ENCODE results near the gene KIFC3. TPM values are rescaled to one million over a fixed set of nuclear protein-coding genes. Genes with fewer than 3 reads are reported as not detected.
A peak's percentile ranks its signal among the peaks of the same experiment; 100 is the strongest.

Gene KIFC3
- total and polyA plus RNA-seq, 2 donors (not counting 1 experiment from before 2014, with no cell fraction given): 13.8 to 44.9 TPM

DNA sequence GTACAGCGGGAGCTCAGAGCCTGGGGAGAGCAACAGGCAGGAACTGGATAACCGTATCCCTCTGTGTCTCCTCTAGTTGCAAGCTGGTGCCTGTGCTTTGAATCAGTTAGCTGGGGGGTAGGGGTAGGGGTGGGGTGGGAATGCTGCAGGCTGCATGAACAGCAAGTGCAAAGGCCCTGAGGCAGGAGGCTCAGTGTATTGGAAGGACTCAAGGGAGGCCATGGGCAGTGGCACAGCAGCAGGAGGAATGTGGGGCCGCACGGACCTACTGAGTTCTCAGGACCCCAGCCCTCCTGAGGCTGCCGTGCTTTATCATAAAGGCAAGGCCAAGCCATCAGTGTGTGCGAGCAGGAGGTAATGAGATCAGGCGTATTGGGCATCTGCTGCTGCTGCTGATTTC, 63.4 kb downstream of the KIFC3 start:
- Histone ChIP-seq H3K4me3 (replicated peaks in 1 of 4; ENCODE audit: control extremely low read depth in 1 of 4, insufficient read depth in 1 of 4, low read depth in 3 of 4, low read length in 4 of 4) (no peak overlapping the region), H3K9me3 (ENCODE audit: control insufficient read depth, insufficient read depth, low read depth, low read length) (no peaks in the 10 kb centered on the region), H3K4me2 (ENCODE audit: extremely low read depth, insufficient read depth, low read length) (no peak overlapping the region), H3K36me3 (ENCODE audit: control insufficient read depth, insufficient read depth, low read length) (no peaks in the 10 kb centered on the region), H4K20me1 (ENCODE audit: control insufficient read depth, extremely low read depth, insufficient read depth, low read length) (no peaks in the 10 kb centered on the region), H3K27me3 (ENCODE audit: control insufficient read depth, insufficient read depth, low read length) (no peaks in the 10 kb centered on the region), H3K4me1 (ENCODE audit: control insufficient read depth, extremely low read depth, insufficient read depth, low read length) (peaks cover 13% of the 10 kb centered on the region), H3K79me2 (ENCODE audit: control insufficient read depth, insufficient read depth, low read length) (peaks cover 1% of the 10 kb centered on the region), H3K9ac (ENCODE audit: insufficient read depth, low read length) (no peak overlapping the region), H3K27ac (ENCODE audit: insufficient read depth, low read length) (no peak overlapping the region), H2AFZ (ENCODE audit: low read length) (no peak overlapping the region)
- no peak for DNase-seq (ENCODE audit: low read depth in 2 of 2)
- TF ChIP-seq EZH2 (IDR thresholded peaks at IDR 0.05; ENCODE audit: low read length, missing control alignments): no peak
- TF ChIP-seq, protein P1, sequence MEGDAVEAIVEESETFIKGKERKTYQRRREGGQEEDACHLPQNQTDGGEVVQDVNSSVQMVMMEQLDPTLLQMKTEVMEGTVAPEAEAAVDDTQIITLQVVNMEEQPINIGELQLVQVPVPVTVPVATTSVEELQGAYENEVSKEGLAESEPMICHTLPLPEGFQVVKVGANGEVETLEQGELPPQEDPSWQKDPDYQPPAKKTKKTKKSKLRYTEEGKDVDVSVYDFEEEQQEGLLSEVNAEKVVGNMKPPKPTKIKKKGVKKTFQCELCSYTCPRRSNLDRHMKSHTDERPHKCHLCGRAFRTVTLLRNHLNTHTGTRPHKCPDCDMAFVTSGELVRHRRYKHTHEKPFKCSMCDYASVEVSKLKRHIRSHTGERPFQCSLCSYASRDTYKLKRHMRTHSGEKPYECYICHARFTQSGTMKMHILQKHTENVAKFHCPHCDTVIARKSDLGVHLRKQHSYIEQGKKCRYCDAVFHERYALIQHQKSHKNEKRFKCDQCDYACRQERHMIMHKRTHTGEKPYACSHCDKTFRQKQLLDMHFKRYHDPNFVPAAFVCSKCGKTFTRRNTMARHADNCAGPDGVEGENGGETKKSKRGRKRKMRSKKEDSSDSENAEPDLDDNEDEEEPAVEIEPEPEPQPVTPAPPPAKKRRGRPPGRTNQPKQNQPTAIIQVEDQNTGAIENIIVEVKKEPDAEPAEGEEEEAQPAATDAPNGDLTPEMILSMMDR (conservative IDR thresholded peaks at IDR 0.05 in 1 of 2, IDR thresholded peaks at IDR 0.05 in 1 of 2; ENCODE audit: low read depth in 1 of 2, low read length in 2 of 2): no peak

DNA sequence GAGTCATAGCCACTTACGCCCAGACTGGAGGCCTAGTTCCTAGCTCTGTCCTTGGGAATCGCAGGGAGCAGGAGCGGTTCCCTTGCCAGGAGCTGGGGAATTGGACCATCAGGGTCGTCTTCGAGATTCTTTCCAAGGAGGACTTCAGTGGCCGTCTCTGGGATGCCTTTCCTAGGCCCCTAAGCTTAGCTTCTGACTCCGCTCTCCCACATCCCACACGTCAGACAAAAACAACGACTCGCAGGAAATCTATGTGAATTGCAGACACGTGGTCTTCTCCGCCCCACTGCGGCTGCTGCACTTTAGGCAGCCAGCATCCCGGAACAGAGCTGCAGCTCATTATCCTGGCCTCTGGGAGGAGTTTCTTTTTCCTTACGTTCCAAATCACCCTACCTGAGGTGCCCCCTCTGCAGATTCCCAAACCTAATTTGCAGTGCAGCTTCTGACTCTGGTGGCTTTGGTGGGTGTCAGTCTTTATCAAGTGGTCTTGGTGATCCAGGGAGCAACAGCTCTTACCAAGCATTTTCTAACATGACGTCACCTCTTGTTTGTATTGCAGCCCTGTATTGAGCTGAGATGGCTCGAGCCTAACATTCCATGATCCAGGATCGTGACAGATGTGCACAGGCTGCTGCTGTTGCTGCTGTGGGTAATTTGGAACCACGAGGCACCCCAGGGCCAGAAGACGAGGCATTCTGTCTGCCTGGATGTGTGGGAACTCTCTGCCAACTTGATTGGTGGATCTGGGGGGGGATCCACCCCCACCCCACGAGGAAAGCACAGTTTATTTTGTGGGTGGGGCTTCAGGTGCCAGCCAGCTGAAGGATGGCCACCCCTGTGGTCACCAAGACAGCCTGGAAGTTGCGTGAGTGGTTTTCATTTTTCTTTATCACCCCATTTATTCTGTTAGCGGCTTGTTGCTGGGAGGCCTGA, 65.6 kb downstream of the KIFC3 start:
- peak overlapping the region; percentile 88 for H3K27ac ChIP-seq (ENCODE audit: insufficient read depth, low read length)
- peak overlapping the region; percentile 77 for H3K9ac ChIP-seq (ENCODE audit: insufficient read depth, low read length)
- peaks cover 1% of the 10 kb centered on the region for H3K79me2 ChIP-seq (ENCODE audit: control insufficient read depth, insufficient read depth, low read length)
- peak overlapping the region; percentile 57 to 72 (median 67) for H3K4me3 ChIP-seq (replicated peaks in 1 of 4; ENCODE audit: control extremely low read depth in 1 of 4, insufficient read depth in 1 of 4, low read depth in 3 of 4, low read length in 4 of 4)
- no peak for TF ChIP-seq EZH2 (IDR thresholded peaks at IDR 0.05; ENCODE audit: low read length, missing control alignments)
- TF ChIP-seq, protein P1 (conservative IDR thresholded peaks at IDR 0.05 in 1 of 2, IDR thresholded peaks at IDR 0.05 in 1 of 2; ENCODE audit: low read depth in 1 of 2, low read length in 2 of 2): peak; percentile 7 to 14
- peak overlapping the region; percentile 54 for H2AFZ ChIP-seq (ENCODE audit: low read length)
- H3K4me2 ChIP-seq (ENCODE audit: extremely low read depth, insufficient read depth, low read length): peak overlapping the region; percentile 96
- no peaks in the 10 kb centered on the region for H3K9me3 ChIP-seq (ENCODE audit: control insufficient read depth, insufficient read depth, low read depth, low read length)
- no peaks in the 10 kb centered on the region for H3K36me3 ChIP-seq (ENCODE audit: control insufficient read depth, insufficient read depth, low read length)
- no peaks in the 10 kb centered on the region for H4K20me1 ChIP-seq (ENCODE audit: control insufficient read depth, extremely low read depth, insufficient read depth, low read length)
- DNase-seq (ENCODE audit: low read depth in 2 of 2): peak; percentile 81 to 82
- H3K27me3 ChIP-seq (ENCODE audit: control insufficient read depth, insufficient read depth, low read length): no peaks in the 10 kb centered on the region
- H3K4me1 ChIP-seq (ENCODE audit: control insufficient read depth, extremely low read depth, insufficient read depth, low read length): peaks cover 13% of the 10 kb centered on the region

DNA sequence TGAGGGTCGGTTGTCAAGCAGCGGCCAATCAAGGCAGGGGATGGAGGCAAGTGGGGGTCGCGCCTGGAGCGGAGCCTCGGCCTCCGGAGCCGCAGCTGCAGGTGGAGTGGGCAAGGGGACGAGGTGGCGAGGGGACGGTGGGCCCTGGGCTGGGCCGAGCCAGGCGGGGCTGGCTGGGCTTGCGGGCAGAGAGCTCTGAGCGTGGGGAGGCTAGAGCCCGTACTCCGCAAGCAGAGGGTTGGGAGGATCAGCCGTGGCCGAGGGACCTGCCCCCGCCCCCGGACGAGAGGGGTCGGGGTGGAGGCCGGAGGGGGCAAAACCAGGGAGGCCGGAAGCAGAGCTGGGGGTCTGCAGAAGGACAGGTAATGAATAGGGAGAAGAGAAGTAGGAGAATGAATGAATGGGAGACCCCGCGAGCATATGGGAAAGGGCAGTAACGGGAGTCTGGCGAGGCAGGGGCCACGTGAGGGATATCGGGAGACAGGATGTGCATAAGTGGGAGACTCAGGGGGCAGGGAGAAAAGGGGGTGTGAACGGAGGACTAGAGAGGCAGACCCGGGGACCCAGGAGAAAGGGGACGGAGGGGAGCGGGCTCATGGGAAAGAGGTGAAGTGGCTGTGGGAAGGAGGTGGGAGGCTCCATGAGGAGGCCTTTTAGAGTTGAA, 66.4 kb downstream of the KIFC3 start, which contains the start of gene KATNB1:
KATNB1 (plus strand) TSS at position 16 of the 664 bp plus-strand sequence. CDS start 1,474 bp downstream, outside the sequence.
- Histone ChIP-seq H2AFZ (ENCODE audit: low read length) (peak within 1 kb of the TSS; percentile 89), H3K27ac (ENCODE audit: insufficient read depth, low read length) (peak within 1 kb of the TSS; percentile 94), H3K9me3 (ENCODE audit: control insufficient read depth, insufficient read depth, low read depth, low read length) (no peaks in the 10 kb centered on the region), H3K9ac (ENCODE audit: insufficient read depth, low read length) (peak within 1 kb of the TSS; percentile 90), H4K20me1 (ENCODE audit: control insufficient read depth, extremely low read depth, insufficient read depth, low read length) (no peaks in the 10 kb centered on the region), H3K79me2 (ENCODE audit: control insufficient read depth, insufficient read depth, low read length) (peaks cover 1% of the 10 kb centered on the region), H3K36me3 (ENCODE audit: control insufficient read depth, insufficient read depth, low read length) (no peaks in the 10 kb centered on the region), H3K4me2 (ENCODE audit: extremely low read depth, insufficient read depth, low read length) (peak within 1 kb of the TSS; percentile 99), H3K27me3 (ENCODE audit: control insufficient read depth, insufficient read depth, low read length) (no peaks in the 10 kb centered on the region), H3K4me3 (replicated peaks in 1 of 4; ENCODE audit: control extremely low read depth in 1 of 4, insufficient read depth in 1 of 4, low read depth in 3 of 4, low read length in 4 of 4) (peak within 1 kb of the TSS; percentile 86 to 90 (median 89)), H3K4me1 (ENCODE audit: control insufficient read depth, extremely low read depth, insufficient read depth, low read length) (peaks cover 13% of the 10 kb centered on the region)
- no peak for DNase-seq (ENCODE audit: low read depth in 2 of 2)
- no peak for TF ChIP-seq EZH2 (IDR thresholded peaks at IDR 0.05; ENCODE audit: low read length, missing control alignments)
- TF ChIP-seq, protein P1 (conservative IDR thresholded peaks at IDR 0.05 in 1 of 2, IDR thresholded peaks at IDR 0.05 in 1 of 2; ENCODE audit: low read depth in 1 of 2, low read length in 2 of 2): no peak
